Suppressor macrophage treated with lipopolysaccharide for 4 hours (primary cell): ENCODE measurements around the gene VRTN.
"Not testable (repeated sequence)": the region's sequence is repeated elsewhere in the genome, so short reads cannot be mapped to it uniquely, and the experiment has no call there.

Experiments used
- DNase-seq: peaks from one replicate; pipeline ENCODE4 v3.0.0-alpha.2; 2020

Gene VRTN, protein sequence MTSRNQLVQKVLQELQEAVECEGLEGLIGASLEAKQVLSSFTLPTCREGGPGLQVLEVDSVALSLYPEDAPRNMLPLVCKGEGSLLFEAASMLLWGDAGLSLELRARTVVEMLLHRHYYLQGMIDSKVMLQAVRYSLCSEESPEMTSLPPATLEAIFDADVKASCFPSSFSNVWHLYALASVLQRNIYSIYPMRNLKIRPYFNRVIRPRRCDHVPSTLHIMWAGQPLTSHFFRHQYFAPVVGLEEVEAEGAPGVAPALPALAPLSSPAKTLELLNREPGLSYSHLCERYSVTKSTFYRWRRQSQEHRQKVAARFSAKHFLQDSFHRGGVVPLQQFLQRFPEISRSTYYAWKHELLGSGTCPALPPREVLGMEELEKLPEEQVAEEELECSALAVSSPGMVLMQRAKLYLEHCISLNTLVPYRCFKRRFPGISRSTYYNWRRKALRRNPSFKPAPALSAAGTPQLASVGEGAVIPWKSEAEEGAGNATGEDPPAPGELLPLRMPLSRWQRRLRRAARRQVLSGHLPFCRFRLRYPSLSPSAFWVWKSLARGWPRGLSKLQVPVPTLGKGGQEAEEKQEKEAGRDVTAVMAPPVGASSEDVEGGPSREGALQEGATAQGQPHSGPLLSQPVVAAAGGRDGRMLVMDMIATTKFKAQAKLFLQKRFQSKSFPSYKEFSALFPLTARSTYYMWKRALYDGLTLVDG

DNA sequence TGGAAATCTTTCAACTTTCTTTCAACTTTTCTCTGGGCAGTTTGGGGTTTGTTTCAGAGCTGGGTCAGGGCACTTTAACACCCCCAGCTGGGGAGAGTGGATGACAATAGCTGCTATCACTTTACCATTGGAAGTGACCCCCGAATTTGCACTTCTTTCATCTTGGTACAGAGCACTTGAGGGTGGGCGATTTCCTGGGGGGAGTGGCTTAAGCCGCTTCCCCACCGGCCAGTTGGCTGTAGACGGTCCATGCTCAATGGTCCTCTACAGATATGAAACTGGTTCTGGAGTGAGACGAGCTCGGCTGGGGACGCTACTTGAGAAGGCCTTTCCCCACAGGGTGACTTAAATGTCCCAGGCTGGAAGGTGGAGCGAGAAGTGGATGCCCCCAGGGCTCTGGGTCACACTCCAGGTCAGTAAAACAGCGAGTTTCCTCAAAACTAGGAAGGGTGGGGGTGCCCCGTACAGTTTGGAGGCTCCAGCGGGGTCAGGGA lies at the start of gene VRTN:
VRTN (plus strand) TSS at position 231 of the 494 bp plus-strand sequence. CDS start 8,313 bp downstream, outside the sequence.
- DNase-seq = no peak

DNA sequence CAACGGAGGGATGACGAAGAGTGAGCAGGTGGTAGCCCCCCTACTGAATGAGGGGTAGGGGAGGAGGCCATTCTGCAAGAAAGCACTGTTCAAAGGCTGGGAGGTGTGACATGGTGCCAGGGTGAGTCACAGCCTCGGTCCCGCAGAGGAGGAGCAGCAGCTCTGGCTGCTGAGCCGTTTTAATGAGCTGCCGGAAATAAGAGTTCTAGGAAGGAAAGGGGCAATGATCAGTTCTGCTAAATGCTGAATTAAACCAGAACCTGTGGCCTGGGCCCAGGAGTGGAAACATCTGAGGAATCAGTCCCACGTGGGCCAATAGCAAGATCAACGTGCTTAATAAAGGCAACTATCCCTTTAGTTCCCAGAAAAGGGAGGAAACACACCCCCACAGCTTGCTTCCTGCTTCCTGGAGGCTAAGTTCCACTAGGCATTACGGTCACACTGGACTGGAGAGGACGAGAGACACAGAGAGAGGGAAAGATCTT lies 49.2 kb upstream of the VRTN start:
- DNase-seq = peak; percentile 13

- DNase-seq = no peak
These were observed 46.6 kb upstream of the VRTN start for GRCh38 chr14:74301594-74302151.

- DNase-seq = peak; percentile 58
These were observed 46.1 kb upstream of the VRTN start for GRCh38 chr14:74302152-74302628.

GRCh38 chr14:74302634-74303569 lies 45.4 kb upstream of the VRTN start, which contains the start of gene ABCD4:
TSS of gene ABCD4 (minus strand) at chr14:74302934. CDS start at chr14:74302912, 22 bp downstream.
- DNase-seq = peak; percentile 95

GRCh38 chr14:74308695-74309094 lies 39.6 kb upstream of the VRTN start:
- DNase-seq = no peak

- peak; percentile 23 for DNase-seq
These were observed 38.9 kb upstream of the VRTN start for GRCh38 chr14:74309125-74310022.

DNA sequence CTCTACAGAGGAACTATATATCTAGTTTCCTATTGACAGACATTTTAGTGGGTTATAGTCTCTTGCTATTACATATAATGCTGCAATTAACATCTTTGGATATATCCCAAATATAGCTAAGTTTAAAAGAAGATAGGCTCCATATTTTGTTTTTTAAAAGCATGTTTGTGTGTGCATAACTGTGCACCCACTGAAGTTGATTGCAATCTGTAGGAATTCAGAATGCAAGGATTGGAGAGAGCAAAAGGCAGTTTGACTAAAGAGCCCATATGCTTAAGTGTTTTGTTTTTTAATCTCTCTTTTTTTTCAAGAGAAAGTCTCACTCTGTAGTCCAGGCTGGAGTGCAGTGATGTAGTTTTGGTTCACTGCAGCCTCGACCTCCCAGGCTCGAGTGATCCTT lies 36.1 kb upstream of the VRTN start:
- DNase-seq = no peak

- DNase-seq = no peak
These were observed 34.7 kb upstream of the VRTN start for GRCh38 chr14:74313601-74314000.

DNA sequence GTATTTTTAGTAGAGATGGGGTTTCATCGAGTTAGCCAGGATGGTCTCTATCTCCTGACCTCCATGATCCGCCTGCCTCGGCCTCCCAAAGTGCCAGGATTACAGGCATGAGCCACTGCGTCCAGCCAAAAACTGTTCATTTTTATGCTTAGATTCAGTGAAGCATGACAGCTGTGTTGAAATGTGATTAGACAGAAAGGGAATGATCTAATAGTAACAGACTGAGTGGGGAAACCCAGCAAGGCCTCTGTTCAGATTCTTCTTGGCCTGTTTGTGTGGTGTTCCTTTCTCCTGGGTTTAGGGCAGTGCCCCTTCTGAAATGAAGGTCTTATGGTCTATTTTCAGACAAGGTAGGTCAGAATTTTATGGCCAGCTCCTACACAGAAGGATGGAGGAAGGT lies 33.7 kb upstream of the VRTN start:
- DNase-seq = no peak

- peak; percentile 53 for DNase-seq
These were observed 23.3 kb upstream of the VRTN start for GRCh38 chr14:74324931-74325361.

DNA sequence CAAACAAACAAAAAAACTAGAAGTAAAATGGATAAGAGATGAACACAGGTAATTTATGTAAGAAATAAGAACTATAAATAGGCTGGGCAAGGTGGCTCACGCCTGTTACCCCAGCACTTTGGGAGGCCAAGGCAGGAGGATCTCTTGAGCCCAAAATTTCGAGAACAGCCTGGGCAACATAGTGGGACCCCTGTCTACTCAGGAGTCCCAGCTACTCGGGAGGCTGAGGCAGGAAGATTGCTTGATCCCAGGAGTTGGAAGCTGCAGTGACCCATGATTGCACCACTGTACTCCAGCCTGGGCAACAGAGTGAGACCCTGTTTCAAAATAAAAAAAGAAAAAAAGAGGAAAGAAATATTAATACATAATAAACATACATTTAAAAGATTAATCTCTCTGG lies 22.8 kb upstream of the VRTN start:
- no peak for DNase-seq

DNA sequence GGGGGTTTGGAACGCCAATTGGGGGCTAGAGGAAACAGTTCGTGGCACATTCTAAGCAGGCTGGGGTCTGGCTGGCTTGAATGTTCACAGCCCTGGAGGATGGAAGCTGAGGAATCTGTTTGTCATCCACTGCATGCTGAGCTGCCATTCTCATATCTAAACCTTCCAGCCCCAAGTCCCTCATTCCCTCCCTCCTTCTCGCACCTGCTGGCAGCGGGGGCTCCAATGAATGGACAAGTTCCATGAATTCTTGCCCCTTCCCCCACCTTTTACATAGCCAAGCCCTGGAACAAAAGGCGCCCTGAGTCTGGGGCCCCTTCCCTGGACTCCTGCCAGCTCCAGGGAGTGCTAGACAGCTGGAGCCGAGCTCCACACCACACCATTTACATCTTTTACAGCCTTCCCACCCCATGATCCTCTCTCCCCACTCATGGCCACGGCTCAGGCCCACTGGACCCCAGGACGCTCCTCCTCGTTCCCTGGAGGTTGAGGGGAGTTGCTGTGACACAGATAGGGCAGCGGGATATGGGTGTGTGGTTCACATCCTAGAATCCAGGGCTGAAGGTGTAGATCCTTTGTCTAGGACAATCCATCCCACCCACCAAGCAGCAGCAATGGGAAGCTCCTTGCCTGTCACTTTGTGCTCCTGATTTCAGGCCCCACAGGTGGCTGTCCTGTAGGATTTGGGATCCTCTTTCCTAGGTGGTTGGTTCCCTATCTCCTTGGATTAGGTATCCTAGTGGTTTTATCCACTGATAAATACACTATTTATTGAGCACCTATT lies 21.7 kb upstream of the VRTN start:
- no peak for DNase-seq

- DNase-seq = not testable (repeated sequence)
These were observed 18.2 kb upstream of the VRTN start for GRCh38 chr14:74329950-74330552.

DNA sequence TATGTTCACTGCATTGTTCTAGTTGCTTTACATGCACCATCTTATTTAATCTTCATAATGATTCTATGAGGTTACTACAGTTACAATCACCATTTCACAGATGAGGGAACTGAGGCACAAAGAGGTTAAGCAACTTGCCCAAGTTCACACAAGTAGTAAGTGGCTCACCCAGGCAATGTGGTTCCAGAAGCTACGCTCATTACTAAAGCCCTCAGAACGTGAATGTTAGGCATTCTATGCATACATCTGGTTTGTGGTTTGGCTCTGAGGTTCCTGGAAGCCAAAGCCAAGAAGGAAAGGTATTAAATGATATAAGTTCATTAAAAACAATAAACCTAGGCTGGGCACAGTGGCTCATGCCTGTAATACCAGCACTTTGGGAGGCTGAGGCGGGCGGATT lies 14.4 kb upstream of the VRTN start:
- DNase-seq = no peak

DNA sequence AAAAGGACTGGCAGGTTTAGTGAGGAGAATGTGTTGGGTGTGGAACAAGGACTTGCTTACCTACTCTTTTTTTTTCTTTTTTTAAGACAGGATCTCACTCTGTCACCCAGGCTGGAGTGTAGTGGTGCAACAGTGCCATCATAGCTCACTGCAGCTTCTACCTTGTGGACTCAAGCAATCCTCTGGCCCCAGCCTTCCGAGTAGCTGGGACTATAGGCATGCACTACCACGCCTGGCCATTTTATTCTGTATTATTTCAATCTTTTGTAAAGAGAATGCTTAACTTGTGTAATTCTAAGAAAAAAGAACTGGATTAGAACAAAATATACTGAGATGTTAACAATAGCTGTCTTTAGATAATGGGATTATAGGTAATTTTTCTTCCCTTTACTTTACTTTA lies 1.9 kb upstream of the VRTN start:
- DNase-seq = no peak

- no peak for DNase-seq
These were observed 1.0 kb upstream of the VRTN start for GRCh38 chr14:74347097-74347794.

GRCh38 chr14:74347795-74348100 lies 523 bp upstream of the VRTN start:
- no peak for DNase-seq

GRCh38 chr14:74348735-74349463 lies 628 bp downstream of the VRTN start:
- DNase-seq = no peak
